Measurements from ENCODE around the gene PTX4.

DNA sequence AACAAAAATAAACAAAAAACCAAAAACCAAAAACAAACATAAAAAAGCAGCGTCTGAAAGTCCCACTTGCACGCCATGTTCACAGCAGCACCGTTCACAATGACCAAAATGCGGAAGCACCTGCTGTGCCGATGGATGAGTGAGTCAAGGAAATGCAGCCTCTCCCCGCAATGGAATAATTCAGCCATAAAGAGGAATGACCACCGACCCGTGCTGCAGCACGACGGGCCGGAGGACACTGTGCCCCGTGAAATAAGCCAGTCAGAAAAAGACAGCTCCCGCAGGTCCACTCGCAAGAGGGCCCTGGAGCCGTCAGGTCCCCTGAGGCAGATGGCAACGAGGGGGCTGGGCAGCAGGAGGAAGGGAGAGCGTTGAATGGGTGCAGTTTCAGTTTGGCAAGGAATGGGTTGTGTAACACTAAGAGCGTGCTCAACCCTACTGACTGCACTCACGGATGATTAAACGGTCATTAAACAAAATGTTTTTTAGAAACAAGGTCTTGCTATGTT, 19.0 kb downstream of the PTX4 start:
- TF ChIP-seq, protein P1, sequence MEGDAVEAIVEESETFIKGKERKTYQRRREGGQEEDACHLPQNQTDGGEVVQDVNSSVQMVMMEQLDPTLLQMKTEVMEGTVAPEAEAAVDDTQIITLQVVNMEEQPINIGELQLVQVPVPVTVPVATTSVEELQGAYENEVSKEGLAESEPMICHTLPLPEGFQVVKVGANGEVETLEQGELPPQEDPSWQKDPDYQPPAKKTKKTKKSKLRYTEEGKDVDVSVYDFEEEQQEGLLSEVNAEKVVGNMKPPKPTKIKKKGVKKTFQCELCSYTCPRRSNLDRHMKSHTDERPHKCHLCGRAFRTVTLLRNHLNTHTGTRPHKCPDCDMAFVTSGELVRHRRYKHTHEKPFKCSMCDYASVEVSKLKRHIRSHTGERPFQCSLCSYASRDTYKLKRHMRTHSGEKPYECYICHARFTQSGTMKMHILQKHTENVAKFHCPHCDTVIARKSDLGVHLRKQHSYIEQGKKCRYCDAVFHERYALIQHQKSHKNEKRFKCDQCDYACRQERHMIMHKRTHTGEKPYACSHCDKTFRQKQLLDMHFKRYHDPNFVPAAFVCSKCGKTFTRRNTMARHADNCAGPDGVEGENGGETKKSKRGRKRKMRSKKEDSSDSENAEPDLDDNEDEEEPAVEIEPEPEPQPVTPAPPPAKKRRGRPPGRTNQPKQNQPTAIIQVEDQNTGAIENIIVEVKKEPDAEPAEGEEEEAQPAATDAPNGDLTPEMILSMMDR (IDR thresholded peaks at IDR 0.05; ENCODE audit: extremely low read depth in 1 of 2, insufficient read depth in 1 of 2, low read depth in 1 of 2, low read length in 2 of 2): no peak
- TF ChIP-seq, protein P2, sequence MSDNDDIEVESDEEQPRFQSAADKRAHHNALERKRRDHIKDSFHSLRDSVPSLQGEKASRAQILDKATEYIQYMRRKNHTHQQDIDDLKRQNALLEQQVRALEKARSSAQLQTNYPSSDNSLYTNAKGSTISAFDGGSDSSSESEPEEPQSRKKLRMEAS (IDR thresholded peaks at IDR 0.05; ENCODE audit: insufficient read depth, insufficient read length): no peak
- TF ChIP-seq POLR2A (IDR thresholded peaks at IDR 0.05; ENCODE audit: low read depth, low read length): no peak

All from endothelial cell of umbilical vein (primary cell).